Measurements from ENCODE around the gene SLC39A10.

The SLC39A10 gene

GRCh38 chr2:195722075-195722474 is 65.0 kb downstream of the SLC39A10 start:
- no peak for DNase-seq (ENCODE audit: low read depth in 2 of 2, low spot score in 1 of 2)

- DNase-seq (ENCODE audit: low read depth in 2 of 2, low spot score in 1 of 2), result no peak
Measured at GRCh38 chr2:195727106-195727505, 70.1 kb downstream of the SLC39A10 start.

- DNase-seq (ENCODE audit: low read depth in 2 of 2, low spot score in 1 of 2), result no peak
Measured at GRCh38 chr2:195730912-195731311, 73.9 kb downstream of the SLC39A10 start.

GRCh38 chr2:195732574-195732973 is 75.5 kb downstream of the SLC39A10 start:
- no peak for DNase-seq (ENCODE audit: low read depth in 2 of 2, low spot score in 1 of 2)

GRCh38 chr2:195733831-195734230 is 76.8 kb downstream of the SLC39A10 start:
- DNase-seq (ENCODE audit: low read depth in 2 of 2, low spot score in 1 of 2), result no peak

- no peak for DNase-seq (ENCODE audit: low read depth in 2 of 2, low spot score in 1 of 2)
Measured at GRCh38 chr2:195734395-195734794, 77.4 kb downstream of the SLC39A10 start.

- DNase-seq (ENCODE audit: low read depth in 2 of 2, low spot score in 1 of 2), result no peak
Measured at GRCh38 chr2:195734931-195735330, 77.9 kb downstream of the SLC39A10 start.

- no peak for DNase-seq (ENCODE audit: low read depth in 2 of 2, low spot score in 1 of 2)
Measured at GRCh38 chr2:195735347-195735746, 78.3 kb downstream of the SLC39A10 start.

- no peak for DNase-seq (ENCODE audit: low read depth in 2 of 2, low spot score in 1 of 2)
Measured at GRCh38 chr2:195737511-195738325, 80.7 kb downstream of the SLC39A10 start.

GRCh38 chr2:195741191-195741590 is 84.2 kb downstream of the SLC39A10 start:
- no peak for DNase-seq (ENCODE audit: low read depth in 2 of 2, low spot score in 1 of 2)

- no peak for DNase-seq (ENCODE audit: low read depth in 2 of 2, low spot score in 1 of 2)
Measured at GRCh38 chr2:195756218-195756942, 99.4 kb downstream of the SLC39A10 start.

- DNase-seq (ENCODE audit: low read depth in 2 of 2, low spot score in 1 of 2), result no peak
Measured at GRCh38 chr2:195758846-195759245, 101.8 kb downstream of the SLC39A10 start.

- no peak for DNase-seq (ENCODE audit: low read depth in 2 of 2, low spot score in 1 of 2)
Measured at GRCh38 chr2:195759877-195760276, 102.9 kb downstream of the SLC39A10 start.

- no peak for DNase-seq (ENCODE audit: low read depth in 2 of 2, low spot score in 1 of 2)
Measured at GRCh38 chr2:195763866-195764265, 106.8 kb downstream of the SLC39A10 start.

- DNase-seq (ENCODE audit: low read depth in 2 of 2, low spot score in 1 of 2), result no peak
Measured at GRCh38 chr2:195766691-195767090, 109.7 kb downstream of the SLC39A10 start.

GRCh38 chr2:195768431-195768830 is 111.4 kb downstream of the SLC39A10 start:
- no peak for DNase-seq (ENCODE audit: low read depth in 2 of 2, low spot score in 1 of 2)

- no peak for DNase-seq (ENCODE audit: low read depth in 2 of 2, low spot score in 1 of 2)
Measured at GRCh38 chr2:195769975-195770374, 112.9 kb downstream of the SLC39A10 start.

- no peak for DNase-seq (ENCODE audit: low read depth in 2 of 2, low spot score in 1 of 2)
Measured at GRCh38 chr2:195779491-195779890, 122.5 kb downstream of the SLC39A10 start.

GRCh38 chr2:195782156-195782555 is 125.1 kb downstream of the SLC39A10 start:
- no peak for DNase-seq (ENCODE audit: low read depth in 2 of 2, low spot score in 1 of 2)
